ENCODE results near the gene ZNF417. TPM values are rescaled to one million over a fixed set of nuclear protein-coding genes. Genes with fewer than 3 reads are reported as not detected.

The ZNF417 gene
- total and polyA plus RNA-seq, 2 donors (not counting 1 experiment from before 2014, with no cell fraction given) = 8.9 to 52.6 TPM

GRCh38 chr19:57867868-57868492, 48.4 kb downstream of the ZNF417 start:
- ATAC-seq (ENCODE audit: low read depth) (no peak), DNase-seq (no peak)
- Histone ChIP-seq H3K4me3 (ENCODE audit: control extremely low read depth in 1 of 5, extremely low read depth in 1 of 5, insufficient read depth in 1 of 5, low read depth in 2 of 5, low read length in 4 of 5) (no peak overlapping the region), H3K4me2 (replicated peaks; ENCODE audit: low read depth, low read length, poor library complexity, severe bottlenecking) (no peak overlapping the region), H3K27me3 (replicated peaks in 1 of 4; ENCODE audit: control extremely low read depth in 1 of 4, control insufficient read depth in 3 of 4, insufficient read depth in 4 of 4, low read length in 3 of 4) (no peaks in the 10 kb centered on the region), H3K4me1 (ENCODE audit: control insufficient read depth in 2 of 2, insufficient read depth in 2 of 2, low read length in 2 of 2) (no peaks in the 10 kb centered on the region), H3K9me3 (ENCODE audit: control extremely low read depth in 1 of 3, control insufficient read depth in 2 of 3, insufficient read depth in 1 of 3, low read length in 2 of 3) (peaks cover 8 to 47% (median 19%) of the 10 kb centered on the region in 3 donors), H4K20me1 (ENCODE audit: control insufficient read depth, insufficient read depth, low read length, poor library complexity, severe bottlenecking) (no peaks in the 10 kb centered on the region), H3K79me2 (ENCODE audit: control insufficient read depth, insufficient read depth, low read length) (peaks cover 24% of the 10 kb centered on the region), H3K9ac (ENCODE audit: low read length) (no peak overlapping the region), H3K36me3 (replicated peaks in 1 of 2; ENCODE audit: control extremely low read depth in 1 of 2, control insufficient read depth in 1 of 2, extremely low read depth in 1 of 2, insufficient read depth in 2 of 2, low read length in 1 of 2) (peaks cover 6 to 41% of the 10 kb centered on the region in 2 experiments), H3K27ac (ENCODE audit: low read length in 2 of 2) (no peak overlapping the region), H2AFZ (ENCODE audit: insufficient read depth, low read depth, low read length, poor library complexity, severe bottlenecking) (no peak overlapping the region)
- Mint-ChIP-seq H3K27me3 (no peaks in the 10 kb centered on the region), H3K9me3 (ENCODE audit: insufficient read depth) (peaks cover 3% of the 10 kb centered on the region), H3K4me1 (peaks cover 2% of the 10 kb centered on the region), H3K27ac (no peak overlapping the region), H3K4me3 (no peak overlapping the region)
- WGBS (ENCODE audit: insufficient coverage) = 100% methylated on average over 2 of the region's 7 CpGs
- POLR2A ChIA-PET = no interaction called here
- TF ChIP-seq CTCF (IDR thresholded peaks at IDR 0.05) (no peak), EZH2 (IDR thresholded peaks at IDR 0.05; ENCODE audit: borderline replicate concordance, insufficient read depth, low read depth, low read length, poor library complexity, severe bottlenecking) (no peak)
- intact Hi-C loops (cut with micrococcal nuclease) = no loop called here
- CTCF ChIA-PET = no interaction called here

Other genes with a start within 250 kb of the ZNF417 start
- gene ZSCAN4, start 247.7 kb downstream of the ZNF417 start, total RNA-seq = not detected in 2 replicates
- gene ZSCAN4, start 247.7 kb downstream of the ZNF417 start, polyA plus RNA-seq = not detected in 2 replicates
- 24.7 and 28.3 TPM in 2 replicates for gene ZNF551, start 234.6 kb downstream of the ZNF417 start, total RNA-seq
- gene ZNF551, start 234.6 kb downstream of the ZNF417 start, polyA plus RNA-seq = 4.4 and 5.0 TPM in 2 replicates
- gene ZNF154, start 207.4 kb downstream of the ZNF417 start, total RNA-seq = 40.4 and 42.8 TPM in 2 replicates
- gene ZNF154, start 207.4 kb downstream of the ZNF417 start, polyA plus RNA-seq = 21.9 and 25.4 TPM in 2 replicates
- gene ZNF671, start 189.0 kb downstream of the ZNF417 start, total RNA-seq = 43.3 and 44.2 TPM in 2 replicates
- gene ZNF671, start 189.0 kb downstream of the ZNF417 start, polyA plus RNA-seq = 15.9 and 17.0 TPM in 2 replicates
- gene ZNF776, start 169.8 kb downstream of the ZNF417 start, total RNA-seq = 47.5 and 51.6 TPM in 2 replicates
- 15.6 and 22.6 TPM in 2 replicates for gene ZNF776, start 169.8 kb downstream of the ZNF417 start, polyA plus RNA-seq
- gene ZNF586, start 146.9 kb downstream of the ZNF417 start, total RNA-seq = 48.0 and 51.3 TPM in 2 replicates
- gene ZNF586, start 146.9 kb downstream of the ZNF417 start, polyA plus RNA-seq = 18.0 and 28.4 TPM in 2 replicates
- 21.7 and 29.9 TPM in 2 replicates for gene ZNF552, start 101.7 kb downstream of the ZNF417 start, total RNA-seq
- gene ZNF552, start 101.7 kb downstream of the ZNF417 start, polyA plus RNA-seq = 6.7 and 8.1 TPM in 2 replicates
- 29.1 and 31.5 TPM in 2 replicates for gene ZNF587B, start 86.3 kb downstream of the ZNF417 start, total RNA-seq
- gene ZNF587B, start 86.3 kb downstream of the ZNF417 start, polyA plus RNA-seq = 9.9 and 18.1 TPM in 2 replicates
- 72.9 and 77.6 TPM in 2 replicates for gene ZNF587, start 66.7 kb downstream of the ZNF417 start, total RNA-seq
- 16.6 and 17.0 TPM in 2 replicates for gene ZNF587, start 66.7 kb downstream of the ZNF417 start, polyA plus RNA-seq
- 83.9 and 95.1 TPM in 2 replicates for gene ZNF814, start 27.6 kb downstream of the ZNF417 start, total RNA-seq
- 27.7 and 28.9 TPM in 2 replicates for gene ZNF814, start 27.6 kb downstream of the ZNF417 start, polyA plus RNA-seq
- gene ZNF418, start 18.8 kb upstream of the ZNF417 start, total RNA-seq = 35.8 and 38.9 TPM in 2 replicates
- 10.3 and 12.2 TPM in 2 replicates for gene ZNF418, start 18.8 kb upstream of the ZNF417 start, polyA plus RNA-seq
- gene ZNF256, start 31.1 kb upstream of the ZNF417 start, total RNA-seq = 18.3 and 19.0 TPM in 2 replicates
- gene ZNF256, start 31.1 kb upstream of the ZNF417 start, polyA plus RNA-seq = 10.0 and 16.5 TPM in 2 replicates
- 1.7 and 2.2 TPM in 2 replicates for gene C19orf18, start 57.9 kb upstream of the ZNF417 start, total RNA-seq
- 0.53 TPM in 1 of 2 replicates, not detected in the other for gene C19orf18, start 57.9 kb upstream of the ZNF417 start, polyA plus RNA-seq
- gene ZNF606, start 86.2 kb upstream of the ZNF417 start, total RNA-seq = 48.1 and 48.4 TPM in 2 replicates
- 11.5 and 12.4 TPM in 2 replicates for gene ZNF606, start 86.2 kb upstream of the ZNF417 start, polyA plus RNA-seq
- gene ZSCAN1, start 117.4 kb upstream of the ZNF417 start, total RNA-seq = not detected in 2 replicates
- gene ZSCAN1, start 117.4 kb upstream of the ZNF417 start, polyA plus RNA-seq = 0.13 TPM in 1 of 2 replicates, not detected in the other
- gene ZNF135, start 142.7 kb upstream of the ZNF417 start, total RNA-seq = 10.0 and 10.1 TPM in 2 replicates
- 8.9 and 9.2 TPM in 2 replicates for gene ZNF135, start 142.7 kb upstream of the ZNF417 start, polyA plus RNA-seq
- 84.9 and 90.5 TPM in 2 replicates for gene ZSCAN18, start 181.6 kb upstream of the ZNF417 start, total RNA-seq
- gene ZSCAN18, start 181.6 kb upstream of the ZNF417 start, polyA plus RNA-seq = 81.0 and 134 TPM in 2 replicates
- gene ZNF329, start 234.2 kb upstream of the ZNF417 start, total RNA-seq = 12.5 and 17.6 TPM in 2 replicates
- 5.4 and 8.0 TPM in 2 replicates for gene ZNF329, start 234.2 kb upstream of the ZNF417 start, polyA plus RNA-seq